Upper lobe of left lung (tissue), 6 donors: ENCODE measurements around the gene C19orf25. TPM values are rescaled to one million over a fixed set of nuclear protein-coding genes. Genes with fewer than 3 reads are reported as not detected.

Source experiments
- ATAC-seq, 2 donors: fragments of 200-7000 bp; cut with Tn5 transposase; one replicate each; pipeline ENCODE4 v1.9.1; 2022; ENCODE audit warnings: mild to moderate bottlenecking in 2 of 2, moderate library complexity in 2 of 2; ENCODE audit not compliant: low FRiP score in 2 of 2
- DNase-seq, 2 donors: peaks; one replicate each; pipeline ENCODE4 v3.0.0-alpha.2; 2019 to 2020
- H3K27ac ChIP-seq, 4 donors: fragments of 200-600 bp; sonication (generic); one replicate each; pipeline ENCODE4 v1.5.1; 2016 to 2019
- H3K27me3 ChIP-seq, 4 donors: fragments of 200-600 bp; sonication (generic); one replicate each; pipeline ENCODE4 v1.5.1; 2017 to 2019
- H3K36me3 ChIP-seq, 4 donors: fragments of 200-600 bp; sonication (generic); one replicate each; pipeline ENCODE4 v1.5.1; 2016 to 2019
- H3K4me1 ChIP-seq, 4 donors: fragments of 200-600 bp; sonication (generic); one replicate each; pipeline ENCODE4 v1.5.1; 2018 to 2019
- H3K4me3 ChIP-seq, 4 donors: fragments of 200-600 bp; sonication (generic); one replicate each; pipeline ENCODE4 v1.5.1; 2017 to 2019; ENCODE audit warnings: mild to moderate bottlenecking in 2 of 4, moderate library complexity in 1 of 4
- H3K9me3 ChIP-seq, 4 donors: fragments of 200-600 bp; sonication (generic); one replicate each; pipeline ENCODE4 v1.5.1; 2018 to 2019
- CTCF ChIP-seq, 6 experiments: fragments of 450-650 bp in 4 of 6; fragments of 200-600 bp in 2 of 6; sonication (generic) in 2 of 6; IDR thresholded peaks; one replicate each; pipeline ENCODE4 v1.5.1; 2016 to 2019; ENCODE audit warnings: antibody characterized with exemption in 6 of 6
- EP300 ChIP-seq, 4 donors: sonication (generic); formaldehyde crosslinking; IDR thresholded peaks; one replicate each; pipeline ENCODE4 v1.5.1; 2017; ENCODE audit warnings: antibody characterized with exemption in 4 of 4, control low read depth in 2 of 4
- POLR2A ChIP-seq, 4 donors: fragments of 450-650 bp; IDR thresholded peaks; one replicate each; pipeline ENCODE4 v1.5.1; 2016 to 2017; ENCODE audit warnings: antibody characterized with exemption in 4 of 4, mild to moderate bottlenecking in 2 of 4
- POLR2AphosphoS5 ChIP-seq, 2 donors: sonication (generic); formaldehyde crosslinking; IDR thresholded peaks; one replicate each; pipeline ENCODE4 v1.5.1; 2017; ENCODE audit warnings: antibody characterized with exemption in 2 of 2
- WGBS, 2 donors: methylation state at CpG; one replicate each; pipeline ENCODE4 v1.1.5; 2017 to 2018; 5-methylcytosine and 5-hydroxymethylcytosine counted together
- total RNA-seq, 6 donors: library from RNA; depleted of rRNA in 4 of 6; stranded (reverse); fragments of >200 nt in 4 of 6; gene quantifications; one replicate each; pipeline versions ENCODE4 v1.1.0 to v1.2.1, GENCODE V29; 2016 to 2021
- donor health status: DM: no; HTN: no; CAD: no; lungs with moderate emphysema.
- donor health status: DM: no; HTN: yes; CAD: no; lungs with severe emphysema.

Gene C19orf25
- total RNA-seq, 6 donors from 2014 or later: 27.2 to 82.8 (median 37.5) TPM

- Histone ChIP-seq H3K4me3 (no peak overlapping the region), H3K36me3 (no peaks in the 10 kb centered on the region), H3K9me3 (no peaks in the 10 kb centered on the region), H3K4me1 (peaks cover 14 to 21% (median 19%) of the 10 kb centered on the region in 4 donors), H3K27me3 (no peaks in the 10 kb centered on the region), H3K27ac (no peak overlapping the region)
- WGBS, 2 donors: 84 to 90% methylated on average over 8 to 11 of the region's 11 CpGs
- ATAC-seq: no peak
- no peak for DNase-seq
- no peak for TF ChIP-seq CTCF (IDR thresholded peaks at IDR 0.05)
- TF ChIP-seq POLR2AphosphoS5 (IDR thresholded peaks at IDR 0.05): no peak
Measured at GRCh38 chr19:1488282-1488601, 9.2 kb upstream of the C19orf25 start.

GRCh38 chr19:1487576-1488281 is 8.7 kb upstream of the C19orf25 start:
- H3K27ac ChIP-seq: no peak overlapping the region
- WGBS, 2 donors: 88 to 92% methylated on average over 8 to 39 of the region's 40 CpGs
- DNase-seq (peak in 1 of 2 donors; percentile 83), ATAC-seq (no peak)
- TF ChIP-seq POLR2AphosphoS5 (IDR thresholded peaks at IDR 0.05): no peak
- no peak for TF ChIP-seq POLR2A (IDR thresholded peaks at IDR 0.05)
- TF ChIP-seq EP300 (IDR thresholded peaks at IDR 0.05): no peak
- TF ChIP-seq CTCF (IDR thresholded peaks at IDR 0.05): no peak
- peaks cover 14 to 21% (median 19%) of the 10 kb centered on the region in 4 donors for H3K4me1 ChIP-seq
- no peaks in the 10 kb centered on the region for H3K27me3 ChIP-seq
- H3K36me3 ChIP-seq: no peaks in the 10 kb centered on the region
- H3K9me3 ChIP-seq: no peaks in the 10 kb centered on the region
- H3K4me3 ChIP-seq: no peak overlapping the region

GRCh38 chr19:1486720-1487575 is 7.9 kb upstream of the C19orf25 start:
- Histone ChIP-seq H3K4me3 (no peak overlapping the region), H3K36me3 (no peaks in the 10 kb centered on the region), H3K27ac (no peak overlapping the region), H3K4me1 (peaks cover 14 to 20% (median 19%) of the 10 kb centered on the region in 4 donors), H3K27me3 (no peaks in the 10 kb centered on the region), H3K9me3 (no peaks in the 10 kb centered on the region)
- 93 to 94% methylated on average over 17 to 56 of the region's 56 CpGs for WGBS, 2 donors
- peak in 1 of 2 donors; percentile 84 for DNase-seq
- ATAC-seq: no peak
- no peak for TF ChIP-seq CTCF (IDR thresholded peaks at IDR 0.05)
- TF ChIP-seq POLR2AphosphoS5 (IDR thresholded peaks at IDR 0.05): no peak
- no peak for TF ChIP-seq POLR2A (IDR thresholded peaks at IDR 0.05)
- TF ChIP-seq EP300 (IDR thresholded peaks at IDR 0.05): no peak

- no peak for DNase-seq
- ATAC-seq: no peak
- Histone ChIP-seq H3K36me3 (no peaks in the 10 kb centered on the region), H3K9me3 (no peaks in the 10 kb centered on the region), H3K4me3 (no peak overlapping the region), H3K27ac (no peak overlapping the region), H3K4me1 (peaks cover 5 to 6% (median 6%) of the 10 kb centered on the region in 4 donors), H3K27me3 (no peaks in the 10 kb centered on the region)
- WGBS, 2 donors: 91 to 95% methylated on average over 11 to 15 of the region's 23 CpGs
- TF ChIP-seq POLR2AphosphoS5 (IDR thresholded peaks at IDR 0.05) (no peak), EP300 (IDR thresholded peaks at IDR 0.05) (no peak), CTCF (IDR thresholded peaks at IDR 0.05) (no peak), POLR2A (IDR thresholded peaks at IDR 0.05) (no peak)
Measured at GRCh38 chr19:1483979-1484428, 5.0 kb upstream of the C19orf25 start.
